ENCODE results near the gene CYCS.
"Not testable (repeated sequence)": the region's sequence is repeated elsewhere in the genome, so short reads cannot be mapped to it uniquely, and the experiment has no call there.

The CYCS gene

DNA sequence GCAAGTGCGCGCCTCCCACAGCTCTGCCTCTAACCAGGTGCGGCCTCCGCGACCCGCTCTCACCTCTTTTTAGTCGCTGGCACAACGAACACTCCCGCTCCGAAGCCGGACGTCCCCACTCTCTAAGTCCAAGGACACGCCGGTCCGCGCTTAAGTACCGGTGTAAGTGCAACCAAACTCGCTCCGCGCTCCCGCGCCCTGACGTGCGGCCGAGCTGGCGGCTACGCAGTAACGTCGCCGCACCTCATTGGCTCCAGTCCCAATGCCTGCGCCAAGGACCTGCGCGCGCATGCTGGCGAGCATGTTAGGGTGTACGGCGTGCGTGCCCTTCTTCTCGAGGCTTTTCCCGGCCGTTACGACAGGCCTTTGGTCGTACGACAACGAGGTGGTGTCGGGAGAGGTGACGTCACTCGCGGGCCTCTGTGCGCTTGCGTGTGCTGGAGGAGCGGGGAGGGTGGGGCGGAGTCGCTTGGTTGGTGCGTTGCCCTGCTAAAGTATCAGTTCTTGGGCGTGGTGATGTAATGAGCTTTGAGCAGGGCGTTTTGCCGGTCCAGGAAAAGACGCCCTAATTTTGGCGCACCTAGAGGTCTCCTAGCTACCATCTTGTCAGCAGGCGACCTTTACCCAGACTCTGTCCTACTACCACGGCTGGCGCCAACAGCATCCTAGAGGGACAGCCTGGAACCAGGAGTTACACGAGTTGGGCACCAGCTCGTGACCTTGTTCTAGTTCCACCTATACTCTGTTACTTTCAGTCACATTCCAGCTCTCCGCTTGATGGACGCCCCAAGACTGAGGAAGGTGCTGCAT, at the start of gene CYCS:
CYCS (minus strand) TSS at position 124 of the 810 bp plus-strand sequence. CDS start 1,141 bp downstream, outside the sequence.
- no peak; the same call in 1 of the 2 replicates for TF ChIP-seq JUND (IDR thresholded peaks at IDR 0.05; ENCODE audit: low read depth)
- DNase-seq (ENCODE audit: low read depth in 1 of 2, low spot score in 1 of 2) = peak; percentile 81 to 100
- in situ Hi-C loops (cut with HindIII; ENCODE audit: low pct_unique_long_range_greater_than_20kb, low sequenced_read_pairs) = no loop called here

GRCh38 chr7:25173184-25173583, 48.1 kb upstream of the CYCS start:
- no peak for DNase-seq (ENCODE audit: low read depth in 1 of 2, low spot score in 1 of 2)
- in situ Hi-C loops (cut with HindIII; ENCODE audit: low pct_unique_long_range_greater_than_20kb, low sequenced_read_pairs) = no loop called here
- TF ChIP-seq JUND (IDR thresholded peaks at IDR 0.05; ENCODE audit: low read depth) = no peak

GRCh38 chr7:25171516-25171915, 46.5 kb upstream of the CYCS start:
- DNase-seq (ENCODE audit: low read depth in 1 of 2, low spot score in 1 of 2) = no peak
- TF ChIP-seq JUND (IDR thresholded peaks at IDR 0.05; ENCODE audit: low read depth) = no peak
- in situ Hi-C loops (cut with HindIII; ENCODE audit: low pct_unique_long_range_greater_than_20kb, low sequenced_read_pairs) = no loop called here

DNA sequence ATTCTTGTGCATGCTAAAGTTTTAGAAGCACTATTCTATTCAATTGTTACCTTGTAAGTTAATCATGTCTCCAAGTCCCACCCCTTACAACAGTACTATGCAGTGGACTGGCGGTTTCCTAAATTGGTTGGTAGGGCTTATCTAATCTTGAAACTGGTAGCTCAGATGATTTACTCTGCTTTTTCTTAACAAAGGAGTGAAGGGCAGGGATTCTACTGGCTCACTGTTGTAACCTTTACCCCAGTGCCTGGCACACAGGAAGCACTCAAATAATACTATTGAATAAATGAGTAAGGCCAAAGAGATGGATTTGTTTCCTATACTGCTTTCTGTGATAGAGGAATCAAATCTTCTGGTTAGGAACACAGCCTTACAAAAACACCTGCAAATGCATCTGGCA, 46.0 kb upstream of the CYCS start:
- DNase-seq (ENCODE audit: low read depth in 1 of 2, low spot score in 1 of 2) = no peak
- TF ChIP-seq JUND (IDR thresholded peaks at IDR 0.05; ENCODE audit: low read depth) = no peak
- in situ Hi-C loops (cut with HindIII; ENCODE audit: low pct_unique_long_range_greater_than_20kb, low sequenced_read_pairs) = no loop called here

- DNase-seq (ENCODE audit: low read depth in 1 of 2, low spot score in 1 of 2) = no peak
- in situ Hi-C loops (cut with HindIII; ENCODE audit: low pct_unique_long_range_greater_than_20kb, low sequenced_read_pairs) = no loop called here
- TF ChIP-seq JUND (IDR thresholded peaks at IDR 0.05; ENCODE audit: low read depth) = no peak
These were observed 44.6 kb upstream of the CYCS start for GRCh38 chr7:25169683-25170082.

DNA sequence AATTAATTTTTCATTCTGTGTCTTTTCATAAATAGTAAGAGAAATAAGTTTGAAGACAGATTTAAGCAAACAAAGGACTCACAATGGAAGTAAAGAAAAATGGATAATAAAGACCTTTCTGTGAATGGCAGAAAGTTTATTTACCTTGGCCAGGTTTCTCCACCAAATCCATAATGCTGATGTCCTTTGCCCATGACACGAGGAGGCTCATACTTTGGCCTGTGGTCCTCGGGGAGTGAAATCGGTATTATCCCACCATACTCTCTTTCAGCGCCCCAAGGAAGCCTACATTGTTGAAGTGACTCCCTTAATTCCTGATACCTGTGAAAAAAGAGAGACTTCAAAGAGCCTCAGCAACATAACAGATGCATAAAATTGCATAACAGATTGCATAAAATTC, 43.1 kb upstream of the CYCS start:
- TF ChIP-seq JUND (IDR thresholded peaks at IDR 0.05; ENCODE audit: low read depth) = no peak
- in situ Hi-C loops (cut with HindIII; ENCODE audit: low pct_unique_long_range_greater_than_20kb, low sequenced_read_pairs) = no loop called here
- DNase-seq (ENCODE audit: low read depth in 1 of 2, low spot score in 1 of 2) = no peak

GRCh38 chr7:25167262-25167843, 42.3 kb upstream of the CYCS start:
- in situ Hi-C loops (cut with HindIII; ENCODE audit: low pct_unique_long_range_greater_than_20kb, low sequenced_read_pairs) = no loop called here
- no peak for DNase-seq (ENCODE audit: low read depth in 1 of 2, low spot score in 1 of 2)
- no peak for TF ChIP-seq JUND (IDR thresholded peaks at IDR 0.05; ENCODE audit: low read depth)

- DNase-seq (ENCODE audit: low read depth in 1 of 2, low spot score in 1 of 2) = peak; percentile 54 to 68
- in situ Hi-C loops (cut with HindIII; ENCODE audit: low pct_unique_long_range_greater_than_20kb, low sequenced_read_pairs) = not testable (repeated sequence)
These were observed 35.0 kb upstream of the CYCS start for GRCh38 chr7:25159983-25160596.

DNA sequence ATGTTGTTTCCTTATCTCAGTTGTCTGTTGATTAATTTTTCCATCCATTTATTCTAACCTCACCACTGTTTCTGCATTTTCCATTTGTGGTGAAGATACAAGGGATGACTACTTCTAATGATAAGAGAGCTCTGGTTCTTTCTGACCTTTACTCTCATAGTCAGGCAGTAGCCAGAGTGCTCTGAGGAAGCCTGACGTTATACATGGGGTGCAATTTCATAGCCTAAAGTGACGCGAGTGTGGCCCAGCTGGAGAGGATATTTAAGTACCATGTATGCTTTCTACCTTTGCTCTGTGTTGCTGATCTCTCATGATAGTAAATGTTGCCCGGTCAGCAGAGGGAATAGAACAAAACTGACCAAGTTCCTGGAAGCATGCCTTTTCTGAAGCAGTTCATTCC, 33.9 kb upstream of the CYCS start:
- no peak for DNase-seq (ENCODE audit: low read depth in 1 of 2, low spot score in 1 of 2)
- no peak for TF ChIP-seq JUND (IDR thresholded peaks at IDR 0.05; ENCODE audit: low read depth)
- in situ Hi-C loops (cut with HindIII; ENCODE audit: low pct_unique_long_range_greater_than_20kb, low sequenced_read_pairs) = no loop called here

GRCh38 chr7:25151773-25152172, 26.7 kb upstream of the CYCS start:
- no peak for TF ChIP-seq JUND (IDR thresholded peaks at IDR 0.05; ENCODE audit: low read depth)
- in situ Hi-C loops (cut with HindIII; ENCODE audit: low pct_unique_long_range_greater_than_20kb, low sequenced_read_pairs) = no loop called here
- no peak for DNase-seq (ENCODE audit: low read depth in 1 of 2, low spot score in 1 of 2)

DNA sequence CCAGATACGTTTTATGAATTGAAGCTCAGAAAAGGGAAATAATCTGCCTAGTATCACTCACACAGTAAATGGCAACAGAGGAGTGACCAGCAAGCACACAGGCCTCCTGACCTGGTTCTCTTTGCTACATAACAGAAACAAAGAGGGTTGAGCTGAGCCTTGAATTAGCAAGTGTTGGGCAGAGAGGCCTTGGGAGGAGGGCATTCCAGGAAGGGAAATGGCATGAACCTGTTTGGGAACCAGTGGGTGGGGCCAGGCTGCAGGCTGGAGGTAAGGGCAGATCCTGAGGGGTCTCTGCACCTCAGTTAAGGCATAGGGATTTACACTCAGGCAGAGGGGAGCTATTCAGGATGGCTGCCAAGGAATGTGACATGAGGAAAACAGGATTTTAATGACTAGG, 24.8 kb upstream of the CYCS start:
- in situ Hi-C loops (cut with HindIII; ENCODE audit: low pct_unique_long_range_greater_than_20kb, low sequenced_read_pairs) = no loop called here
- TF ChIP-seq JUND (IDR thresholded peaks at IDR 0.05; ENCODE audit: low read depth) = no peak
- no peak for DNase-seq (ENCODE audit: low read depth in 1 of 2, low spot score in 1 of 2)

DNA sequence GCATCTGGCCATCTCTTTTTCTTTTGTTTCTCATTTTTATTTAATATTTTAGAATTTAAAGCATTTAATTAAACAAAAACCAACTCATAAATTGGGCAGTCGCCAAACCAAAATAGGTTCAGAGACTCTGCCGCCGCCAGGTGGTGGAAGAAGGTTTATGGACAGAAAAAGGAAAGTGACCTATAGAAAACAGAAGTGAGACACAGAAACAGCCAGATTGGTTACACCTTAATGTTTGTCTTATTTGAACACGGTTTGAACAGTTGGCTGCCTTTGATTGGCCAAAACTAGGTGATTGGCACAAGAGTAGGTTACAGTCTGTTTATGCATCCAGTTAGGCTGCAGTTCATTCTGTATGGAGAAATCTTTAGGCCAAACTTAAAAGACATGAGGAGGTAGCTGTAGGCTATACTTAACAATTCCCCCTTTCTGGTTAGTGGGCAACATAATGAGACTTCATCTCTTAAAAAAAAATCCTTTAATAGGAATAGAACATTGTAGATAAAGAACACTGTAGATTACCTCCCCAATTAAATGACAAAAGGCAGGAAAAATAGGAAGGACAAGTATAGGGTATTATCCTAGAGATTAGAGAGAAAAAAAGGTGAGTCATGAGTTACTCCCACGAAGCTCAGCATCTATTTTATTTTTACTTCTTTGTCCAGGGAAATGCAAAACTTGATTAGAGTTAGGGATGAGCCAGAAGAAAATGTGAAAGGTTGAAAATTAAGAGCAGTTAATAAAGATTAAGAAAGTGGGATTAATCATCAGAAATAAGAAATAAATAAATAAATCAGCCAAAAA, 23.9 kb upstream of the CYCS start:
- DNase-seq (ENCODE audit: low read depth in 1 of 2, low spot score in 1 of 2) = peak in 1 of 2 experiments; percentile 44
- TF ChIP-seq JUND (IDR thresholded peaks at IDR 0.05; ENCODE audit: low read depth) = no peak
- in situ Hi-C loops (cut with HindIII; ENCODE audit: low pct_unique_long_range_greater_than_20kb, low sequenced_read_pairs) = no loop called here
